Neuronal stem cell (in vitro differentiated cells): ENCODE results near the gene DEFB108B.
"Not testable (repeated sequence)": the region's sequence is repeated elsewhere in the genome, so short reads cannot be mapped to it uniquely, and the experiment has no call there.

Experiments
- DNase-seq: peaks from one replicate; pipeline ENCODE4 v3.0.0-alpha.2; 2013; ENCODE audit warnings: low spot score
- H2AFZ ChIP-seq: one replicate; pipeline ENCODE4 v1.6.1; 2013; ENCODE audit warnings: mild to moderate bottlenecking, low read length, inconsistent platforms
- H2AK5ac ChIP-seq: 2 replicates; pipeline ENCODE4 v1.6.1; 2013; ENCODE audit warnings: low read depth, mild to moderate bottlenecking, inconsistent platforms, low read length, moderate library complexity, mixed read lengths
- H2BK120ac ChIP-seq: 2 replicates; pipeline ENCODE4 v1.6.1; 2013; ENCODE audit warnings: low read depth, mild to moderate bottlenecking, inconsistent platforms, low read length, moderate library complexity, mixed read lengths
- H2BK12ac ChIP-seq: one replicate; pipeline ENCODE4 v1.6.1; 2013; ENCODE audit warnings: low read length, inconsistent platforms
- H2BK15ac ChIP-seq: 2 replicates; pipeline ENCODE4 v1.6.1; 2013; ENCODE audit warnings: mild to moderate bottlenecking, low read length, inconsistent platforms, mixed read lengths
- H2BK5ac ChIP-seq: one replicate; pipeline ENCODE4 v1.6.1; 2013; ENCODE audit warnings: inconsistent platforms, mild to moderate bottlenecking, low read length, moderate library complexity
- H3K14ac ChIP-seq: one replicate; pipeline ENCODE4 v1.6.1; 2013; ENCODE audit warnings: low read length, inconsistent platforms
- H3K18ac ChIP-seq: 2 replicates; pipeline ENCODE4 v1.6.1; 2013; ENCODE audit warnings: low read length, inconsistent platforms
- H3K23ac ChIP-seq: 2 replicates; pipeline ENCODE4 v1.6.1; 2013; ENCODE audit warnings: low read depth, mild to moderate bottlenecking, mixed read lengths, low read length, inconsistent platforms; ENCODE audit not compliant: poor library complexity
- H3K27ac ChIP-seq: replicated peaks from 3 replicates; pipeline ENCODE4 v1.5.1; 2013; ENCODE audit warnings: low read length, inconsistent platforms
- H3K27me3 ChIP-seq, 3 experiments: 2 replicates each; pipeline ENCODE4 v1.6.1; 2013; ENCODE audit warnings: low read length in 3 of 3, mild to moderate bottlenecking in 2 of 3, inconsistent platforms in 1 of 3, low read depth in 1 of 3, mixed read lengths in 1 of 3, moderate library complexity in 1 of 3; ENCODE audit not compliant: control insufficient read depth in 3 of 3, insufficient read depth in 3 of 3
- H3K36me3 ChIP-seq, 2 donors: replicated peaks in 1 of 2; 2 replicates each; pipeline ENCODE4 v1.6.1; 2013; ENCODE audit warnings: low read length in 2 of 2; ENCODE audit not compliant: control insufficient read depth in 2 of 2, insufficient read depth in 2 of 2
- H3K4ac ChIP-seq: 2 replicates; pipeline ENCODE4 v1.6.1; 2013; ENCODE audit warnings: inconsistent platforms, mild to moderate bottlenecking, low read length, moderate library complexity
- H3K4me1 ChIP-seq, 2 donors: 1 replicate in 1 of 2; 2 replicates in 1 of 2; pipeline ENCODE4 v1.6.1; 2013; ENCODE audit warnings: low read length in 2 of 2, low read depth in 1 of 2; ENCODE audit not compliant: control insufficient read depth in 2 of 2, insufficient read depth in 1 of 2
- H3K4me2 ChIP-seq: one replicate; pipeline ENCODE4 v1.6.1; 2013; ENCODE audit warnings: mild to moderate bottlenecking, low read length, inconsistent platforms; ENCODE audit not compliant: insufficient read depth, poor library complexity, severe bottlenecking
- H3K4me3 ChIP-seq, 2 donors: 2 replicates each; pipeline ENCODE4 v1.5.1; 2013; ENCODE audit warnings: low read length in 2 of 2, mild to moderate bottlenecking in 2 of 2, inconsistent platforms in 1 of 2, moderate library complexity in 1 of 2
- H3K79me1 ChIP-seq: one replicate; pipeline ENCODE4 v1.6.1; 2013; ENCODE audit warnings: low read depth, mild to moderate bottlenecking, inconsistent platforms, low read length, moderate library complexity
- H3K9ac ChIP-seq: one replicate; pipeline ENCODE4 v1.6.1; 2013; ENCODE audit warnings: mild to moderate bottlenecking, low read depth, low read length, inconsistent platforms; ENCODE audit not compliant: poor library complexity
- H3K9me3 ChIP-seq, 2 donors: replicated peaks in 1 of 2; 2 replicates each; pipeline versions ENCODE3 to v1.6.1; 2013; ENCODE audit warnings: low read length in 2 of 2, mild to moderate bottlenecking in 2 of 2, inconsistent platforms in 1 of 2, low read depth in 1 of 2, mixed read lengths in 1 of 2, moderate library complexity in 1 of 2; ENCODE audit not compliant: control insufficient read depth in 2 of 2, insufficient read depth in 1 of 2
- H4K8ac ChIP-seq: one replicate; pipeline ENCODE4 v1.6.1; 2013; ENCODE audit warnings: low read depth, mild to moderate bottlenecking, inconsistent platforms, low read length, moderate library complexity
- H4K91ac ChIP-seq: one replicate; pipeline ENCODE4 v1.6.1; 2013; ENCODE audit warnings: low read length, low read depth, mild to moderate bottlenecking, inconsistent platforms; ENCODE audit not compliant: poor library complexity
- WGBS, 2 donors: extraction: QIAGEN DNeasy Blood & Tissue Kit; methylation state at CpG; one replicate each; pipeline ENCODE4 v1.1.7; 2013; ENCODE audit warnings: missing lambda C conversion rate in 2 of 2, mixed read lengths in 1 of 2; ENCODE audit not compliant: insufficient read length in 2 of 2, insufficient replicate concordance in 1 of 2; ENCODE audit errors: extremely low coverage in 2 of 2; 5-methylcytosine and 5-hydroxymethylcytosine counted together

Gene DEFB108B

GRCh38 chr11:71863978-71864627 lies 31.1 kb downstream of the DEFB108B start:
- H3K27me3 ChIP-seq, H4K8ac ChIP-seq, H3K18ac ChIP-seq, H3K23ac ChIP-seq, H3K4ac ChIP-seq, H3K4me2 ChIP-seq, H3K9ac ChIP-seq, H3K14ac ChIP-seq, H4K91ac ChIP-seq, H3K79me1 ChIP-seq, H2AK5ac ChIP-seq, H2BK12ac ChIP-seq, H2BK120ac ChIP-seq, H2AFZ ChIP-seq, H3K27ac ChIP-seq, H3K4me3 ChIP-seq, H3K36me3 ChIP-seq, H3K4me1 ChIP-seq, H3K9me3 ChIP-seq, H2BK5ac ChIP-seq, H2BK15ac ChIP-seq: not testable (repeated sequence)
- no CpG with 5 or more reads among the region's 3 CpGs for WGBS, 2 donors
- DNase-seq = peak; percentile 24

GRCh38 chr11:71867209-71867608 lies 34.2 kb downstream of the DEFB108B start:
- H3K79me1 ChIP-seq, H3K14ac ChIP-seq, H3K18ac ChIP-seq, H2BK12ac ChIP-seq, H3K9me3 ChIP-seq, H2BK5ac ChIP-seq, H3K27ac ChIP-seq, H3K9ac ChIP-seq, H2AK5ac ChIP-seq, H3K4me3 ChIP-seq, H4K8ac ChIP-seq, DNase-seq, H2BK15ac ChIP-seq, H3K4me1 ChIP-seq, H3K27me3 ChIP-seq, H3K4me2 ChIP-seq, H4K91ac ChIP-seq, H3K23ac ChIP-seq, H2BK120ac ChIP-seq, H3K36me3 ChIP-seq, H3K4ac ChIP-seq, H2AFZ ChIP-seq: not testable (repeated sequence)
- WGBS, 2 donors = no CpG with 5 or more reads among the region's 1 CpG

GRCh38 chr11:71869931-71870330 lies 36.9 kb downstream of the DEFB108B start:
- not testable (repeated sequence) for H2BK12ac ChIP-seq, H2BK5ac ChIP-seq, H4K91ac ChIP-seq, H4K8ac ChIP-seq, H3K4ac ChIP-seq, H3K9ac ChIP-seq, H3K4me2 ChIP-seq, H3K18ac ChIP-seq, H3K23ac ChIP-seq, H3K14ac ChIP-seq, H3K4me3 ChIP-seq, H2AK5ac ChIP-seq, H3K36me3 ChIP-seq, H3K27ac ChIP-seq, H2BK120ac ChIP-seq, H3K4me1 ChIP-seq, H3K79me1 ChIP-seq, H3K27me3 ChIP-seq, DNase-seq, H3K9me3 ChIP-seq, H2AFZ ChIP-seq, H2BK15ac ChIP-seq
- WGBS, 2 donors = no CpG with 5 or more reads among the region's 3 CpGs

- not testable (repeated sequence) for H3K9me3 ChIP-seq, H4K91ac ChIP-seq, H3K4me3 ChIP-seq, H2AFZ ChIP-seq, H3K4me2 ChIP-seq, H3K4me1 ChIP-seq, DNase-seq, H4K8ac ChIP-seq, H2BK5ac ChIP-seq, H2BK15ac ChIP-seq, H3K9ac ChIP-seq, H3K18ac ChIP-seq, H3K79me1 ChIP-seq, H3K27me3 ChIP-seq, H2AK5ac ChIP-seq, H3K4ac ChIP-seq, H2BK120ac ChIP-seq, H3K23ac ChIP-seq, H3K14ac ChIP-seq, H2BK12ac ChIP-seq, H3K36me3 ChIP-seq, H3K27ac ChIP-seq
Observed at GRCh38 chr11:71870661-71871060, 37.7 kb downstream of the DEFB108B start.
